GM12801 (cell line): ENCODE measurements around the gene CALML3.

Source experiments
- CTCF ChIP-seq: IDR thresholded peaks from one replicate; pipeline ENCODE4 v1.5.1; 2011; ENCODE audit warnings: control low read depth; ENCODE audit not compliant: insufficient read length; ENCODE audit errors: extremely low read depth

The CALML3 gene

DNA sequence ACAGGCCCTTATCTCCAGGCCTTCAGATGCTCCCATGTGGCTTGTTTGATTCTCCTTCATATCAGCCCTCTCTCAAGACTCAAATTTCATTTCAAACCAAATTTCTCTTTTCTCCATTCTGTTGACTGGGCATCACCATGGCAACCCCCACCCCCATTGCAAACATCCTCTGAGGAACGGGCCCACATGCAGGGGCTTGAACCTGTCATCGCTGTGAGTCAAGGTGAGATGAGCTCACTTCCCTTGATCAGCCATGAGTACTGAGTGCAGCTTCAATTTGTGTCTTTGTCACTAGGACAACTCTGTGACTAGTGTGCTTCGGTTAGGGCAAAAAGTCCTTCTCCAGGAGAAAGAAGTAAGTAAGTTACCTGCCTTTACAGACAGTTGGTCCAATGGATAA is 41.9 kb downstream of the CALML3 start:
- no peak for TF ChIP-seq CTCF

- no peak for TF ChIP-seq CTCF
These were observed 42.7 kb downstream of the CALML3 start for GRCh38 chr10:5567477-5567876.

- TF ChIP-seq CTCF = no peak
These were observed 44.2 kb downstream of the CALML3 start for GRCh38 chr10:5568984-5569383.

GRCh38 chr10:5569568-5569967 is 44.8 kb downstream of the CALML3 start:
- TF ChIP-seq CTCF = no peak

DNA sequence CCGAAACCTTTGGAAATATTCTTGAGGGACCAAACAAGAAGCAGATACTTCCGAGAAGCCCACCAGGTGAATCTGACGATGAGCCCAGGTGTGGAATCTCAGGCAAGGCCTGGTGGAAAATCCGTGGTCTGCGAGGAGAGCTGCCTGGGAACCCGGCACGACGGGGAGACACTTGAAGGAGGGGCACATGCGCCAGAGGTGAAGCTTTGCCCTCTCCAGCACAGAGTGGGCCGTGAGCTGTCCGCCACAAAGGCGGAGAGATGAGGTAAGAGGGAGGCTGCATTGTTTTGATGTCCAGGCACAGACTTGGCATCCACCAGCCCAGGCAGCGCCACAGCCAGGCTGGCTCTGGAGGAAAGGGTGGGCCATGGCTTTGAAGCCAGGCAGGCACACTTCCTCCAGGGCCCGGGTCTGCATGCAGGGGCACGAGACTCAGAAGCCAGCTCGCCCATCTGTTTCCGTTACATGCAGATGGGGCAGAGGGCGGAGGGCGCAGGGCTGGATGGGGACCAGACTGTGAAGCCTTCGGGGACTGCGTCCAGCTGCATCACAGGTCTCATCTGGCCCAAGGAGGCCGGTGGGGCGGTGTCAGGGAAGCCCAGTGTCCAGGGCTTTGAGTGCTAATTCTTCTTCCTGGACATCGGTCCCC is 45.4 kb downstream of the CALML3 start:
- no peak for TF ChIP-seq CTCF

DNA sequence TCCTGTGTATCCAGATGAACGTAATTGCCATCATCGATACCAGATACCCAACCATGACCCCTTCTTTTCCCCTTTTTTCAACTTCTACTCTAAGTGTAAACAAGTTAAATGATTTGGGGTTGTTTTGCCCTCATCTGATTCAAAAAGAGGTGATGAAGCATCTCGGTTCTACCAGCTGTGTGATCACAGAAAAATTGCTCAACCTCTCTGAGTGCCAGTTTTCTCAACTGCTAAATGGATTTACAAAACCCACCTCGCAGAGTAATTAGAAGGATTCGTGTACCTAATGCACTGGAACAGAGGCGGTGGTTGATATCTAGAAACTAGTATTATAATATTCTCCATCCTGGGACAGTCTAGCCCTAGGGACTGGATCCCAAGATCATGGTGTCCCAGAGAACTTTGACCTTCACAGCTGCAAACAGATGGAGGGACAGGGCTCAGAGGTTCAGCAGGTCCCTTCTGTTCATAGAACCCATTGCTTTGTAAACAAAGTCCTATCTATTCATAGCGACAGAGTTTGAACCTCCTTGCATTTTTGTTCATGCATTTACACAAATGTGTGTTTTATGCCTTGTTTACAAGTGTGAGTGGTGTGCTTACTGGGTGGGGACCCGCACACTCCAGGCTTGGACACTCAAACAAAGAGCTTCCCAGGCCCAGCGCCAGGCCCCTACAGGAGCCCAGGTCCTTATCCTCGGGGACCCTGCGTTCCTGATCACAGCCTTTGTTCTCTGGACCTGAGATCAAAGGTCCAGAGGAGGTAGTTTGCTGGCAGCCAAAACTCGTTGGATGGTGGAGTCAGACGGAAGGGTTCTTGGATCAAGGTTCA is 46.4 kb downstream of the CALML3 start:
- TF ChIP-seq CTCF = no peak

DNA sequence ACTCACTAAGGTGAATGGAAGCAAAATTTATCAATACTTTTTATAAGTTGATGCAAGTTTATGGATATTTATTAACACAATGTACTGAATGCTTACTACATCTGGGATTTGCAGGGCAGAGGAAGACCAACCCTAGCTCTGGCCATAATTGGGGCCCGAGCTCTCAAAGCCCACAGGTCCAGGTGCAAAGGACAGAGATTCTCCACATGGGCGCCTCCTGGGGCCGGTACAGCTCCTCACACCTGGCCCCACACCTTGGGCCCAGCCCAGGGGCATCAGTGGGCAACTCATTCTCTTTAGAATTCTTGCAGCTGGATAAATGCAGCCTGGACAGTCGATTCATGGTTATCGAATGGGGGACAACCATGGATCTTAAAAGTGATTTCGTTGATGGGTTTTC is 47.1 kb downstream of the CALML3 start:
- TF ChIP-seq CTCF = no peak
